ENCODE results near the gene CDAN1. TPM values are rescaled to one million over a fixed set of nuclear protein-coding genes. Genes with fewer than 3 reads are reported as not detected.

Gene CDAN1
- total RNA-seq, 2 experiments from 2014 or later, result 23.2 to 24.7 TPM

DNA sequence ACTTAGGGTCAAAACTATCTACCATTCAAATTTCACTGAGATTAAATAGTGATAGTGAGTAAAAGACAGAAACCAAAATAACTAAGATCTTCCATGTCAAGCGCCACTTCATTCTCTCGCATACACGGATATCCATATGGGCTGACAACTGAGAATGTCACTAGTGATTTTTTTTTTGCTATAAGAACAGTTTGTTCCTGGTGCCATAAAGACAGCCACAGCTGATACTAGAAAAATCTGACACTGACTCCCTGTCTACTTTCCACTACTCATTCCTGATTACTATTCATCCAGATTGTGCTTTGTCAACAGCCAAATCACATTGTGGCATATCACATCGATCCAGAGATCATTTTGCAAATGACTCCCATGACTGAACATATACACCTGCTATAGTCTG, 45.8 kb upstream of the CDAN1 start:
- Mint-ChIP-seq H3K4me1 (ENCODE audit: low read depth) (no peaks in the 10 kb centered on the region), H3K27me3 (no peaks in the 10 kb centered on the region), H3K27ac (no peak overlapping the region), H3K9me3 (no peaks in the 10 kb centered on the region), H3K4me3 (no peak overlapping the region), H3K36me3 (ENCODE audit: low read depth) (peaks cover 34% of the 10 kb centered on the region)
- TF ChIP-seq, protein P1, sequence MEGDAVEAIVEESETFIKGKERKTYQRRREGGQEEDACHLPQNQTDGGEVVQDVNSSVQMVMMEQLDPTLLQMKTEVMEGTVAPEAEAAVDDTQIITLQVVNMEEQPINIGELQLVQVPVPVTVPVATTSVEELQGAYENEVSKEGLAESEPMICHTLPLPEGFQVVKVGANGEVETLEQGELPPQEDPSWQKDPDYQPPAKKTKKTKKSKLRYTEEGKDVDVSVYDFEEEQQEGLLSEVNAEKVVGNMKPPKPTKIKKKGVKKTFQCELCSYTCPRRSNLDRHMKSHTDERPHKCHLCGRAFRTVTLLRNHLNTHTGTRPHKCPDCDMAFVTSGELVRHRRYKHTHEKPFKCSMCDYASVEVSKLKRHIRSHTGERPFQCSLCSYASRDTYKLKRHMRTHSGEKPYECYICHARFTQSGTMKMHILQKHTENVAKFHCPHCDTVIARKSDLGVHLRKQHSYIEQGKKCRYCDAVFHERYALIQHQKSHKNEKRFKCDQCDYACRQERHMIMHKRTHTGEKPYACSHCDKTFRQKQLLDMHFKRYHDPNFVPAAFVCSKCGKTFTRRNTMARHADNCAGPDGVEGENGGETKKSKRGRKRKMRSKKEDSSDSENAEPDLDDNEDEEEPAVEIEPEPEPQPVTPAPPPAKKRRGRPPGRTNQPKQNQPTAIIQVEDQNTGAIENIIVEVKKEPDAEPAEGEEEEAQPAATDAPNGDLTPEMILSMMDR (IDR thresholded peaks at IDR 0.05), result no peak
- no peak overlapping the region for H3K4me3 ChIP-seq (ENCODE audit: low read length)
- DNase-seq (no peak), ATAC-seq (ENCODE audit: poor library complexity) (no peak)
- H3K27ac ChIP-seq (ENCODE audit: low read depth in 1 of 2, low read length in 2 of 2), result no peak overlapping the region
- H3K36me3 ChIP-seq (ENCODE audit: insufficient read depth, low read length), result peaks cover 11% of the 10 kb centered on the region
- no peaks in the 10 kb centered on the region for H3K9me3 ChIP-seq (ENCODE audit: control insufficient read depth in 1 of 2, insufficient read depth in 1 of 2, low read length in 2 of 2)
- no peaks in the 10 kb centered on the region for H3K4me1 ChIP-seq (ENCODE audit: insufficient read depth, low read length)
- CTCF ChIA-PET, result no interaction called here
- intact Hi-C loops (cut with DNase I, micrococcal nuclease), result no loop called here
- no peaks in the 10 kb centered on the region for H3K27me3 ChIP-seq (ENCODE audit: control insufficient read depth in 1 of 2, insufficient read depth in 2 of 2, low read length in 2 of 2)
- POLR2A ChIA-PET, result no interaction called here

- H3K27ac Mint-ChIP-seq, result no peak overlapping the region
- Histone ChIP-seq H3K4me3 (ENCODE audit: low read length) (no peak overlapping the region), H3K27ac (ENCODE audit: low read depth in 1 of 2, low read length in 2 of 2) (no peak overlapping the region), H3K4me1 (ENCODE audit: insufficient read depth, low read length) (no peaks in the 10 kb centered on the region), H3K9me3 (ENCODE audit: control insufficient read depth in 1 of 2, insufficient read depth in 1 of 2, low read length in 2 of 2) (no peaks in the 10 kb centered on the region), H3K27me3 (ENCODE audit: control insufficient read depth in 1 of 2, insufficient read depth in 2 of 2, low read length in 2 of 2) (no peaks in the 10 kb centered on the region), H3K36me3 (ENCODE audit: insufficient read depth, low read length) (peaks cover 38% of the 10 kb centered on the region)
- H3K4me1 Mint-ChIP-seq (ENCODE audit: low read depth), result no peaks in the 10 kb centered on the region
- intact Hi-C loops (cut with DNase I, micrococcal nuclease), result no loop called here
- peaks cover under 1% of the 10 kb centered on the region for H3K9me3 Mint-ChIP-seq
- ChIA-PET CTCF (no interaction called here), POLR2A (no interaction called here)
- H3K27me3 Mint-ChIP-seq, result no peaks in the 10 kb centered on the region
- peaks cover 69% of the 10 kb centered on the region for H3K36me3 Mint-ChIP-seq (ENCODE audit: low read depth)
- H3K4me3 Mint-ChIP-seq, result no peak overlapping the region
- TF ChIP-seq, protein P1 (IDR thresholded peaks at IDR 0.05), result no peak
- DNase-seq, result no peak
- ATAC-seq (ENCODE audit: poor library complexity), result no peak
Observed at GRCh38 chr15:42775416-42775815, 38.5 kb upstream of the CDAN1 start.

DNA sequence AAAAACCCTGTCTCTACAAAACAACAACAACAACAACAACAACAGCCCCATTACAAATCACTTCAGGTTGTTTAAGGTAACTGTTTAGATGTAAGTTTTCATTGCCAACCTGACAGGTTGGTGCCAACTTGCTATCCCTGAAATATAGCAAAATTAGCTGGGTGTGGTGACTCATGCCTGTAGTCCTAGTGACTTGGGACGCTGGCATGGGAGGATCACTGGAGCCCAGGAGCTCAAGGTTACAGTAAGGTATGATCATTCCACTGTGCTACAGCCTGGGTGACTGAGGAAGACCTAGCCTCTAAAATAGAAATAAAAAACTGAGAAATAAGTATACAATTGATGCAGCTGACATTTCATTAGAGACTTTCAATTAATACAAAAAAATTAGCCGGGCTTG, 36.0 kb upstream of the CDAN1 start:
- H3K36me3 Mint-ChIP-seq (ENCODE audit: low read depth), result peaks cover 93% of the 10 kb centered on the region
- TF ChIP-seq, protein P1 (IDR thresholded peaks at IDR 0.05), result no peak
- no peak overlapping the region for H3K4me3 Mint-ChIP-seq
- Histone ChIP-seq H3K4me3 (ENCODE audit: low read length) (no peak overlapping the region), H3K27me3 (ENCODE audit: control insufficient read depth in 1 of 2, insufficient read depth in 2 of 2, low read length in 2 of 2) (no peaks in the 10 kb centered on the region), H3K36me3 (ENCODE audit: insufficient read depth, low read length) (peaks cover 38% of the 10 kb centered on the region), H3K27ac (ENCODE audit: low read depth in 1 of 2, low read length in 2 of 2) (no peak overlapping the region), H3K4me1 (ENCODE audit: insufficient read depth, low read length) (no peaks in the 10 kb centered on the region), H3K9me3 (ENCODE audit: control insufficient read depth in 1 of 2, insufficient read depth in 1 of 2, low read length in 2 of 2) (no peaks in the 10 kb centered on the region)
- no peaks in the 10 kb centered on the region for H3K4me1 Mint-ChIP-seq (ENCODE audit: low read depth)
- no peak overlapping the region for H3K27ac Mint-ChIP-seq
- CTCF ChIA-PET, result interaction anchor here (0.9 kb wide), 1 partner anchor 16 kb away, joined by 3 read pairs; no protein-coding TSS in a partner anchor
- no peaks in the 10 kb centered on the region for H3K27me3 Mint-ChIP-seq
- peaks cover 3% of the 10 kb centered on the region for H3K9me3 Mint-ChIP-seq
- no peak for ATAC-seq (ENCODE audit: poor library complexity)
- intact Hi-C loops (cut with DNase I, micrococcal nuclease), result no loop called here
- POLR2A ChIA-PET, result no interaction called here
- no peak for DNase-seq
